Measurements from ENCODE around the gene TRIM10. TPM values are rescaled to one million over a fixed set of nuclear protein-coding genes. Genes with fewer than 3 reads are reported as not detected.
"Not testable (repeated sequence)": the region's sequence is repeated elsewhere in the genome, so short reads cannot be mapped to it uniquely, and the experiment has no call there.

Gene TRIM10
- total and polyA plus RNA-seq, 2 donors from 2014 or later, result 0.79 to 1.5 TPM

DNA sequence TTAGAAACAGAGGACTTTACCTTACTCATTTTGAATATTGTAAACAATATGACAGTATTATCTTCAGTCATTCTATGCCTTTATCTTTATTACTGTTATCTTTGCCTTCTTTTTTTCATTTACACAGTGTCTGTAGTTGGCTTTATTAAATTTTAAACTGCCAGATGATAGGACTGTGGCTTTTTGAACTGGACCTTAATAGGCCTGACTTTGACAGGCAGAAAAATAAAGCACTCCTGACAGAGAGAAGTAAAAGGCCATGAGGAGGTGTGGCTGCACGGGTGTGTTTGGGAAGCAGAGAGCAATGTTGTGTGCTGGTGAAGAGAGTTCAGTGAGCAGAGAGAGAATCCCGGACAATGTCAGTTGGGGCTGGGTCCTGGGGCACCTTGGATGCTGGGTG lies 17.2 kb downstream of the TRIM10 start:
- no peaks in the 10 kb centered on the region for H3K4me1 ChIP-seq (ENCODE audit: control insufficient read depth in 2 of 3, insufficient read depth in 2 of 3, low read depth in 1 of 3, low read length in 3 of 3)
- no peak overlapping the region for H3K27ac ChIP-seq (ENCODE audit: low read depth in 2 of 2, low read length in 2 of 2)
- TF ChIP-seq, protein P1, sequence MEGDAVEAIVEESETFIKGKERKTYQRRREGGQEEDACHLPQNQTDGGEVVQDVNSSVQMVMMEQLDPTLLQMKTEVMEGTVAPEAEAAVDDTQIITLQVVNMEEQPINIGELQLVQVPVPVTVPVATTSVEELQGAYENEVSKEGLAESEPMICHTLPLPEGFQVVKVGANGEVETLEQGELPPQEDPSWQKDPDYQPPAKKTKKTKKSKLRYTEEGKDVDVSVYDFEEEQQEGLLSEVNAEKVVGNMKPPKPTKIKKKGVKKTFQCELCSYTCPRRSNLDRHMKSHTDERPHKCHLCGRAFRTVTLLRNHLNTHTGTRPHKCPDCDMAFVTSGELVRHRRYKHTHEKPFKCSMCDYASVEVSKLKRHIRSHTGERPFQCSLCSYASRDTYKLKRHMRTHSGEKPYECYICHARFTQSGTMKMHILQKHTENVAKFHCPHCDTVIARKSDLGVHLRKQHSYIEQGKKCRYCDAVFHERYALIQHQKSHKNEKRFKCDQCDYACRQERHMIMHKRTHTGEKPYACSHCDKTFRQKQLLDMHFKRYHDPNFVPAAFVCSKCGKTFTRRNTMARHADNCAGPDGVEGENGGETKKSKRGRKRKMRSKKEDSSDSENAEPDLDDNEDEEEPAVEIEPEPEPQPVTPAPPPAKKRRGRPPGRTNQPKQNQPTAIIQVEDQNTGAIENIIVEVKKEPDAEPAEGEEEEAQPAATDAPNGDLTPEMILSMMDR (IDR thresholded peaks at IDR 0.05; ENCODE audit: borderline replicate concordance, extremely low read depth, insufficient read depth), result no peak
- no peaks in the 10 kb centered on the region for H3K27me3 ChIP-seq (ENCODE audit: control insufficient read depth, insufficient read depth, low read length)
- intact Hi-C loops (cut with DNase I), result no loop called here
- H3K4me3 ChIP-seq (ENCODE audit: low read length in 3 of 3), result no peak overlapping the region
- DNase-seq (no peak), FAIRE-seq (no peak)
- H3K9ac ChIP-seq (ENCODE audit: low read length in 3 of 3), result no peak overlapping the region
- no peaks in the 10 kb centered on the region for H3K9me3 ChIP-seq (ENCODE audit: control insufficient read depth in 2 of 3, insufficient read depth in 1 of 3, low read length in 3 of 3)
- no peaks in the 10 kb centered on the region for H3K36me3 ChIP-seq (ENCODE audit: control insufficient read depth in 2 of 3, insufficient read depth in 3 of 3, low read length in 3 of 3)

DNA sequence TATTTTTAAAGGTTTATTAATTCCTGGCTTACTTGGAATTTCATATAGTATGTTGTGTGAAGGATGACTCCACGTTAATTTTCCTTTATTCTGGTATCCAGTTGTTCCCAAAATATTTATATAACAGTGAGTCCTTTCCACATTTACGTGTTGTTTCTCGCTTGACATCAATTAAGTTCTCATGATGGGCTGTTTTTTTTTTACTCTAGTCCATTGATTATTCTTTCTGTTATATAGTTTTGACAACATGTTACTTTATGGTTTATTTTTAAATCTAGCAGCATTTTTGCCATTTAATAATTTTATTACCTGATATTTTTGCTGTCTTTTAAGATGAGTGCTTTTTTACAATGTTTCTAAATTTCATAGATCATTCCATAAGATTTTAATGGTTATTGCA lies 18.3 kb downstream of the TRIM10 start:
- Histone ChIP-seq H3K4me3 (ENCODE audit: low read length in 3 of 3) (no peak overlapping the region), H3K27ac (ENCODE audit: low read depth in 2 of 2, low read length in 2 of 2) (no peak overlapping the region), H3K9me3 (ENCODE audit: control insufficient read depth in 2 of 3, insufficient read depth in 1 of 3, low read length in 3 of 3) (no peaks in the 10 kb centered on the region), H3K4me1 (ENCODE audit: control insufficient read depth in 2 of 3, insufficient read depth in 2 of 3, low read depth in 1 of 3, low read length in 3 of 3) (no peaks in the 10 kb centered on the region), H3K9ac (ENCODE audit: low read length in 3 of 3) (no peak overlapping the region), H3K27me3 (ENCODE audit: control insufficient read depth, insufficient read depth, low read length) (no peaks in the 10 kb centered on the region), H3K36me3 (ENCODE audit: control insufficient read depth in 2 of 3, insufficient read depth in 3 of 3, low read length in 3 of 3) (no peaks in the 10 kb centered on the region)
- FAIRE-seq (no peak), DNase-seq (no peak)
- TF ChIP-seq, protein P1 (IDR thresholded peaks at IDR 0.05; ENCODE audit: borderline replicate concordance, extremely low read depth, insufficient read depth), result no peak
- intact Hi-C loops (cut with DNase I), result no loop called here

DNA sequence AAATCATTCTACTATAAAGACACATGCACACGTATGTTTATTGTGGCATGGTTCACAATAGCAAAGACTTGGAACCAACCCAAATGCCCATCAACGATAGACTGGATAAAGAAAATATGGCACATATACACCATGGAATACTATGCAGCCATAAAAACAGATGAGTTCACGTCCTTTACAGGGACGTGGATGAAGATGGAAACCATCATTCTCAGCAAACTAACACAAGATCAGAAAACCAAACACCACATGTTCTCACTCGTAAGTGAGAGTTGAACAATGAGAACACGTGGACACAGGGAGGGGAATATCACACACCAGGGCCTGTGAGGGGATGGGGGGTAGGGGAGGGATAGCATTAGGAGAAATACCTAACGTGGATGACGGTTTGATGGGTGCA lies 20.8 kb downstream of the TRIM10 start:
- H3K4me1 ChIP-seq (ENCODE audit: control insufficient read depth in 2 of 3, insufficient read depth in 2 of 3, low read depth in 1 of 3, low read length in 3 of 3); H3K27ac ChIP-seq (ENCODE audit: low read depth in 2 of 2, low read length in 2 of 2); H3K4me3 ChIP-seq (ENCODE audit: low read length in 3 of 3); H3K9ac ChIP-seq (ENCODE audit: low read length in 3 of 3); H3K9me3 ChIP-seq (ENCODE audit: control insufficient read depth in 2 of 3, insufficient read depth in 1 of 3, low read length in 3 of 3); H3K27me3 ChIP-seq (ENCODE audit: control insufficient read depth, insufficient read depth, low read length); DNase-seq; H3K36me3 ChIP-seq (ENCODE audit: control insufficient read depth in 2 of 3, insufficient read depth in 3 of 3, low read length in 3 of 3); intact Hi-C loops (cut with DNase I); FAIRE-seq: not testable (repeated sequence)

DNA sequence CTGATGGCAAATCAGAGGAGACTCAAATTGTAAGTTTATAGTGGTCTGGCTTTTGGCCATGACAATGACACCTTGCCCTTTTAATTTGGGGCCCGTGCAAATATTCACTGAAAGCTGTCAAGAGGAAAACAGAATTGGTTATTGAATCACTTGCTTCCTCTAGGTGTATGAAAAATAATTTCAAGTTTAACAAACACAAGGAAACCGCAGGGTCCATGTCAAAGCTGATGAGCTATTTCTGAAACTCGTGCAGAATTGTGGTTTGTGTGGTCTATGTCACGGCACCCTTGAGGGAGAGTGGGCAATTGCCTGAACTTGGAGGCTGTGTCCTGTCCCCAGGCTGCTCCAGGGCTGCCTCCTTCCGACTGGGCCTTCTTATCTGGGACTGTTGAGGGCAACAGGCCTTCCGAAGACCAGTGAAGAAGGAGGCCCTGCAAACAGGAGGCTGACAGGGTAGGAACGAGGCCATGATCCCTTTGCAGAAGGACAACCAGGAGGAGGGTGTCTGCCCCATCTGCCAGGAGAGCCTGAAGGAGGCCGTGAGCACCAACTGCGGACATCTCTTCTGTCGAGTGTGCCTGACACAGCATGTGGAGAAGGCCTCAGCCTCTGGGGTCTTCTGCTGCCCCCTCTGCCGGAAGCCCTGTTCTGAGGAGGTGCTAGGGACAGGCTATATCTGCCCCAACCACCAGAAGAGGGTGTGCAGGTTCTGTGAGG lies 24.3 kb downstream of the TRIM10 start:
- Histone ChIP-seq H3K27me3 (ENCODE audit: control insufficient read depth, insufficient read depth, low read length) (peaks cover 4% of the 10 kb centered on the region), H3K4me1 (ENCODE audit: control insufficient read depth in 2 of 3, insufficient read depth in 2 of 3, low read depth in 1 of 3, low read length in 3 of 3) (no peaks in the 10 kb centered on the region), H3K27ac (ENCODE audit: low read depth in 2 of 2, low read length in 2 of 2) (no peak overlapping the region), H3K9ac (ENCODE audit: low read length in 3 of 3) (no peak overlapping the region), H3K36me3 (ENCODE audit: control insufficient read depth in 2 of 3, insufficient read depth in 3 of 3, low read length in 3 of 3) (no peaks in the 10 kb centered on the region), H3K9me3 (ENCODE audit: control insufficient read depth in 2 of 3, insufficient read depth in 1 of 3, low read length in 3 of 3) (no peaks in the 10 kb centered on the region), H3K4me3 (ENCODE audit: low read length in 3 of 3) (no peak overlapping the region)
- intact Hi-C loops (cut with DNase I), result no loop called here
- TF ChIP-seq, protein P1 (IDR thresholded peaks at IDR 0.05; ENCODE audit: borderline replicate concordance, extremely low read depth, insufficient read depth), result no peak
- DNase-seq, result no peak
- no peak for FAIRE-seq
